ENCODE measurements around the gene MARK3.
"Not testable (repeated sequence)": the region's sequence is repeated elsewhere in the genome, so short reads cannot be mapped to it uniquely, and the experiment has no call there.

Gene MARK3

GRCh38 chr14:103525430-103526246 lies 140.4 kb downstream of the MARK3 start:
- DNase-seq (ENCODE audit: low spot score) = not testable (repeated sequence)

- DNase-seq (ENCODE audit: low spot score) = no peak
Measured at GRCh38 chr14:103526247-103526913, 141.2 kb downstream of the MARK3 start.

- DNase-seq (ENCODE audit: low spot score) = no peak
Measured at GRCh38 chr14:103526914-103527248, 141.7 kb downstream of the MARK3 start.

GRCh38 chr14:103527408-103528145 lies 142.4 kb downstream of the MARK3 start:
- DNase-seq (ENCODE audit: low spot score) = no peak

- no peak for DNase-seq (ENCODE audit: low spot score)
Measured at GRCh38 chr14:103528146-103528586, 143.0 kb downstream of the MARK3 start.

- peak; percentile 99 for DNase-seq (ENCODE audit: low spot score)
Measured at GRCh38 chr14:103528587-103529382, 143.6 kb downstream of the MARK3 start, which contains the start of gene TRMT61A. Gene TRMT61A (plus strand): TSS chr14:103529196. CDS start chr14:103529979, 783 bp downstream.

GRCh38 chr14:103529383-103530365 lies 144.5 kb downstream of the MARK3 start:
- no peak for DNase-seq (ENCODE audit: low spot score)

- peak; percentile 89 for DNase-seq (ENCODE audit: low spot score)
Measured at GRCh38 chr14:103530390-103530789, 145.2 kb downstream of the MARK3 start.

GRCh38 chr14:103530831-103531230 lies 145.6 kb downstream of the MARK3 start:
- no peak for DNase-seq (ENCODE audit: low spot score)

- DNase-seq (ENCODE audit: low spot score) = no peak
Measured at GRCh38 chr14:103531421-103532215, 146.4 kb downstream of the MARK3 start.

- no peak for DNase-seq (ENCODE audit: low spot score)
Measured at GRCh38 chr14:103532216-103533136, 147.3 kb downstream of the MARK3 start.

- no peak for DNase-seq (ENCODE audit: low spot score)
Measured at GRCh38 chr14:103533137-103533998, 148.2 kb downstream of the MARK3 start.

GRCh38 chr14:103533999-103534575 lies 148.9 kb downstream of the MARK3 start:
- no peak for DNase-seq (ENCODE audit: low spot score)

GRCh38 chr14:103534576-103535061 lies 149.4 kb downstream of the MARK3 start:
- no peak for DNase-seq (ENCODE audit: low spot score)

- DNase-seq (ENCODE audit: low spot score) = no peak
Measured at GRCh38 chr14:103535081-103535890, 150.1 kb downstream of the MARK3 start.

GRCh38 chr14:103535891-103536565 lies 150.8 kb downstream of the MARK3 start:
- DNase-seq (ENCODE audit: low spot score) = no peak
